ENCODE measurements around the gene SEPTIN5. TPM values are rescaled to one million over a fixed set of nuclear protein-coding genes. Genes with fewer than 3 reads are reported as not detected.

SEPTIN5 gene
- polyA plus RNA-seq, 2 of the 4 experiments (the other 2 are of a cell fraction): 4.6 to 12.6 TPM

DNA sequence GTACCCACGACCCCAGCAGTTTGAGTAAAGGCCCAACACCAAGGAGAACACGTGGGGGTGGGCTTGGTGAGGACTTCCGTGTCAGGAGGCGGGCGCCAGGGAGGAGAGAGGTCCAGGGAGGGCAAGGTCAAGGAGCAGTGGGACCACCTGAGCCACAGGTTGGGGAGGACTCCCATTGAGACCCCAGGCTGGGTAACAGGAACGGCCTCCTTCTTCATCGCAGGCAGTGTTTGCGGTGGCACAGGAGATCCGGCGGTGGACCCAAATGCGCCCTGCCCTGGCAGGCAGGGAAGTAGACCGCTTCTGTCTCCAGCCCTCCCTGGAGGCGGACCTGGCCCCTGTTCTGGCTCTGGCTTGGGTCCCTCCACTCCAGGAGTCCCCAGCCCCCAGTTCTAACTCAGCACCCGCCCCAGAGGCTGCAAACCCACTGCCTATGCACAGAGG, 40.4 kb downstream of the SEPTIN5 start:
- FAIRE-seq (no peak), ATAC-seq (no peak), DNase-seq (ENCODE audit: low read depth in 1 of 2, low spot score in 1 of 2) (no peak)
- Histone ChIP-seq H3K4me2 (no peak overlapping the region), H3K4me1 (peaks cover 23% of the 10 kb centered on the region), H3K27ac (no peak overlapping the region), H3K4me3 (no peak overlapping the region), H3K9me3 (no peaks in the 10 kb centered on the region)
- CTCF ChIA-PET: interaction anchor here (1.1 to 6.2 kb wide), 3 partner anchors 24 to 157 kb away, joined by 3 to 62 read pairs (median 44); no protein-coding TSS in a partner anchor
- WGBS (ENCODE audit: missing lambda C conversion rate): 79% methylated on average over 11 of the region's 14 CpGs
- TF ChIP-seq TP53 (CRISPR knock-in tag; IDR thresholded peaks at IDR 0.05) (no peak), HEYL (CRISPR knock-in tag; IDR thresholded peaks at IDR 0.05) (no peak), FOXS1 (CRISPR knock-in tag; IDR thresholded peaks at IDR 0.05) (no peak), KDM5A (IDR thresholded peaks at IDR 0.05) (no peak), ZSCAN20 (CRISPR knock-in tag; IDR thresholded peaks at IDR 0.05) (no peak), SMC3 (IDR thresholded peaks at IDR 0.05) (no peak), ELK1 (IDR thresholded peaks at IDR 0.05; ENCODE audit: low read depth, low read length) (no peak)
- TF ChIP-seq, protein P1, sequence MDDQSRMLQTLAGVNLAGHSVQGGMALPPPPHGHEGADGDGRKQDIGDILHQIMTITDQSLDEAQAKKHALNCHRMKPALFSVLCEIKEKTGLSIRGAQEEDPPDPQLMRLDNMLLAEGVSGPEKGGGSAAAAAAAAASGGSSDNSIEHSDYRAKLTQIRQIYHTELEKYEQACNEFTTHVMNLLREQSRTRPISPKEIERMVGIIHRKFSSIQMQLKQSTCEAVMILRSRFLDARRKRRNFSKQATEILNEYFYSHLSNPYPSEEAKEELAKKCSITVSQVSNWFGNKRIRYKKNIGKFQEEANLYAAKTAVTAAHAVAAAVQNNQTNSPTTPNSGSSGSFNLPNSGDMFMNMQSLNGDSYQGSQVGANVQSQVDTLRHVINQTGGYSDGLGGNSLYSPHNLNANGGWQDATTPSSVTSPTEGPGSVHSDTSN (IDR thresholded peaks at IDR 0.05): no peak
- TF ChIP-seq, protein P2, sequence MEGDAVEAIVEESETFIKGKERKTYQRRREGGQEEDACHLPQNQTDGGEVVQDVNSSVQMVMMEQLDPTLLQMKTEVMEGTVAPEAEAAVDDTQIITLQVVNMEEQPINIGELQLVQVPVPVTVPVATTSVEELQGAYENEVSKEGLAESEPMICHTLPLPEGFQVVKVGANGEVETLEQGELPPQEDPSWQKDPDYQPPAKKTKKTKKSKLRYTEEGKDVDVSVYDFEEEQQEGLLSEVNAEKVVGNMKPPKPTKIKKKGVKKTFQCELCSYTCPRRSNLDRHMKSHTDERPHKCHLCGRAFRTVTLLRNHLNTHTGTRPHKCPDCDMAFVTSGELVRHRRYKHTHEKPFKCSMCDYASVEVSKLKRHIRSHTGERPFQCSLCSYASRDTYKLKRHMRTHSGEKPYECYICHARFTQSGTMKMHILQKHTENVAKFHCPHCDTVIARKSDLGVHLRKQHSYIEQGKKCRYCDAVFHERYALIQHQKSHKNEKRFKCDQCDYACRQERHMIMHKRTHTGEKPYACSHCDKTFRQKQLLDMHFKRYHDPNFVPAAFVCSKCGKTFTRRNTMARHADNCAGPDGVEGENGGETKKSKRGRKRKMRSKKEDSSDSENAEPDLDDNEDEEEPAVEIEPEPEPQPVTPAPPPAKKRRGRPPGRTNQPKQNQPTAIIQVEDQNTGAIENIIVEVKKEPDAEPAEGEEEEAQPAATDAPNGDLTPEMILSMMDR (IDR thresholded peaks at IDR 0.05): no peak
- POLR2A ChIA-PET: no interaction called here

GRCh38 chr22:19755145-19755710, 40.9 kb downstream of the SEPTIN5 start:
- peaks cover 19% of the 10 kb centered on the region for H3K4me1 ChIP-seq
- H3K9me3 ChIP-seq: no peaks in the 10 kb centered on the region
- ATAC-seq (no peak), FAIRE-seq (no peak), DNase-seq (ENCODE audit: low read depth in 1 of 2, low spot score in 1 of 2) (no peak)
- H3K4me2 ChIP-seq: no peak overlapping the region
- 87% methylated on average over 20 of the region's 59 CpGs for WGBS (ENCODE audit: missing lambda C conversion rate)
- CTCF ChIA-PET: interaction anchor here (1.1 to 6.2 kb wide), 3 partner anchors 24 to 157 kb away, joined by 3 to 62 read pairs (median 44); no protein-coding TSS in a partner anchor
- H3K27ac ChIP-seq: no peak overlapping the region
- POLR2A ChIA-PET: no interaction called here
- no peak overlapping the region for H3K4me3 ChIP-seq
- TF ChIP-seq CHD4 (IDR thresholded peaks at IDR 0.05; ENCODE audit: borderline replicate concordance): no peak
- TF ChIP-seq TFCP2L1 (CRISPR knock-in tag; IDR thresholded peaks at IDR 0.05): no peak
- TF ChIP-seq HOXB5 (CRISPR knock-in tag; IDR thresholded peaks at IDR 0.05): no peak
- TF ChIP-seq FOSB (CRISPR knock-in tag; IDR thresholded peaks at IDR 0.05): no peak
- TF ChIP-seq RNF2 (IDR thresholded peaks at IDR 0.05; ENCODE audit: borderline replicate concordance, low read depth): no peak
- no peak for TF ChIP-seq ZC3H11A (IDR thresholded peaks at IDR 0.05)
- TF ChIP-seq EP300 (IDR thresholded peaks at IDR 0.05): no peak
- TF ChIP-seq RAD21 (conservative IDR thresholded peaks at IDR 0.05 in 1 of 2, IDR thresholded peaks at IDR 0.05 in 1 of 2): no peak
- no peak for TF ChIP-seq SREBF2 (IDR thresholded peaks at IDR 0.05)
- no peak for TF ChIP-seq FOSL2 (IDR thresholded peaks at IDR 0.05)
- no peak for TF ChIP-seq FOSL2 (CRISPR knock-in tag; IDR thresholded peaks at IDR 0.05)
- TF ChIP-seq ZNF302 (CRISPR knock-in tag; IDR thresholded peaks at IDR 0.05): no peak

All from A549 (cell line).